SU-DHL-6 (cell line): ENCODE measurements around the gene INPP4B.

Source experiments
- H2AFZ ChIP-seq: fragments of 200-600 bp; sonication (generic); 2 replicates; pipeline ENCODE4 v1.6.1; 2014; ENCODE audit warnings: low read depth, mild to moderate bottlenecking, moderate library complexity, mixed read lengths, antibody characterized with exemption, low read length; ENCODE audit not compliant: severe bottlenecking
- H3F3A ChIP-seq: fragments of 200-600 bp; shearing (Covaris generic); 2 replicates; pipeline ENCODE4 v1.6.0; 2016; ENCODE audit warnings: antibody characterized with exemption, mild to moderate bottlenecking; ENCODE audit not compliant: insufficient read depth
- H3K27ac ChIP-seq: fragments of 200-600 bp; sonication (generic); 2 replicates; pipeline ENCODE4 v1.5.1; 2016; ENCODE audit warnings: low read depth, mild to moderate bottlenecking, low read length, moderate library complexity, mixed read lengths
- H3K27me3 ChIP-seq: fragments of 200-600 bp; sonication (generic), shearing (Covaris generic); 2 replicates; pipeline ENCODE4 v1.6.0; 2014; ENCODE audit warnings: mild to moderate bottlenecking, low read length
- H3K36me3 ChIP-seq: fragments of 200-600 bp; sonication (generic); 2 replicates; pipeline ENCODE4 v1.6.1; 2014; ENCODE audit warnings: mild to moderate bottlenecking, low read length, mixed read lengths
- H3K4me2 ChIP-seq: fragments of 300-600, 200-600 bp; shearing (Covaris generic), sonication (generic); 2 replicates; pipeline ENCODE4 v1.6.0; 2014; ENCODE audit warnings: low read length, low read depth, mild to moderate bottlenecking; ENCODE audit not compliant: poor library complexity, severe bottlenecking
- H3K4me3 ChIP-seq: fragments of 200-600 bp; sonication (generic); 2 replicates; pipeline ENCODE4 v1.5.1; 2014; ENCODE audit warnings: antibody characterized with exemption, low read length, mild to moderate bottlenecking, mixed read lengths; ENCODE audit not compliant: insufficient read depth, poor library complexity, severe bottlenecking
- H3K79me2 ChIP-seq: fragments of 200-600 bp; sonication (generic); 2 replicates; pipeline ENCODE4 v1.6.1; 2014; ENCODE audit warnings: mild to moderate bottlenecking, low read length, moderate library complexity; ENCODE audit not compliant: insufficient read depth
- H3K9ac ChIP-seq: fragments of 200-600 bp; sonication (generic); 2 replicates; pipeline ENCODE4 v1.7.0; 2014; ENCODE audit warnings: mild to moderate bottlenecking, low read length
- H3K9me2 ChIP-seq: fragments of 200-600 bp; sonication (generic); replicated peaks from 2 replicates; pipeline ENCODE4 v1.6.1; 2014; ENCODE audit warnings: low read length; ENCODE audit not compliant: insufficient read depth
- H3K9me3 ChIP-seq: fragments of 200-600 bp; sonication (generic); 2 replicates; pipeline ENCODE4 v1.6.1; 2014; ENCODE audit warnings: low read length, mixed read lengths; ENCODE audit not compliant: insufficient read depth
- H4K20me1 ChIP-seq: fragments of 200-600 bp; sonication (generic); 2 replicates; pipeline ENCODE4 v1.6.1; 2014; ENCODE audit warnings: low read depth, mild to moderate bottlenecking, antibody characterized with exemption, low read length, moderate library complexity, mixed read lengths
- CTCF ChIP-seq: fragments of 200-600 bp; sonication (generic); IDR thresholded peaks from one replicate; pipeline ENCODE4 v1.5.1; 2017; ENCODE audit warnings: antibody characterized with exemption, mild to moderate bottlenecking, low read length, moderate library complexity; ENCODE audit not compliant: insufficient read depth, poor library complexity, severe bottlenecking
- EZH2phosphoT487 ChIP-seq: fragments of 200-600 bp; sonication (generic), shearing (Covaris generic); conservative IDR thresholded peaks from 2 replicates; pipeline ENCODE4 v1.6.1; 2018; ENCODE audit warnings: mild to moderate bottlenecking, antibody characterized with exemption, low read length, moderate library complexity, mixed read lengths

Gene INPP4B

GRCh38 chr4:142356801-142357200 is 489.3 kb downstream of the INPP4B start:
- H3K36me3 ChIP-seq: no peaks in the 10 kb centered on the region
- no peaks in the 10 kb centered on the region for H3K9me2 ChIP-seq
- H3K4me2 ChIP-seq: no peak overlapping the region
- no peak overlapping the region for H3K4me3 ChIP-seq
- H3K27ac ChIP-seq: no peak overlapping the region
- no peaks in the 10 kb centered on the region for H3K27me3 ChIP-seq
- no peak overlapping the region for H2AFZ ChIP-seq
- no peaks in the 10 kb centered on the region for H3F3A ChIP-seq
- no peak for TF ChIP-seq CTCF
- TF ChIP-seq EZH2phosphoT487: no peak
- no peak overlapping the region for H3K9ac ChIP-seq
- H4K20me1 ChIP-seq: no peaks in the 10 kb centered on the region
- no peaks in the 10 kb centered on the region for H3K9me3 ChIP-seq
- H3K79me2 ChIP-seq: no peaks in the 10 kb centered on the region

GRCh38 chr4:142356118-142356759 is 489.9 kb downstream of the INPP4B start:
- no peaks in the 10 kb centered on the region for H4K20me1 ChIP-seq
- H2AFZ ChIP-seq: no peak overlapping the region
- H3K4me3 ChIP-seq: no peak overlapping the region
- TF ChIP-seq EZH2phosphoT487: no peak
- no peak for TF ChIP-seq CTCF
- H3K36me3 ChIP-seq: no peaks in the 10 kb centered on the region
- H3K27ac ChIP-seq: no peak overlapping the region
- H3K9me2 ChIP-seq: no peaks in the 10 kb centered on the region
- no peak overlapping the region for H3K4me2 ChIP-seq
- no peak overlapping the region for H3K9ac ChIP-seq
- no peaks in the 10 kb centered on the region for H3K27me3 ChIP-seq
- H3K79me2 ChIP-seq: no peaks in the 10 kb centered on the region
- H3F3A ChIP-seq: no peaks in the 10 kb centered on the region
- no peaks in the 10 kb centered on the region for H3K9me3 ChIP-seq

GRCh38 chr4:142355421-142355930 is 490.6 kb downstream of the INPP4B start:
- no peak overlapping the region for H3K4me3 ChIP-seq
- TF ChIP-seq CTCF (no peak), EZH2phosphoT487 (no peak)

More at GRCh38 chr4:142355421-142355930, 490.6 kb downstream of the INPP4B start:
- Histone ChIP-seq H4K20me1 (no peaks in the 10 kb centered on the region), H3K9me2 (no peaks in the 10 kb centered on the region), H3F3A (no peaks in the 10 kb centered on the region), H2AFZ (no peak overlapping the region), H3K36me3 (no peaks in the 10 kb centered on the region), H3K27me3 (no peaks in the 10 kb centered on the region), H3K27ac (no peak overlapping the region), H3K79me2 (no peaks in the 10 kb centered on the region), H3K4me2 (no peak overlapping the region), H3K9ac (no peak overlapping the region), H3K9me3 (no peaks in the 10 kb centered on the region)
